Breast epithelium (tissue), 4 donors: ENCODE data around the gene SERPINE1. TPM values are rescaled to one million over a fixed set of nuclear protein-coding genes. Genes with fewer than 3 reads are reported as not detected.

Experiments
- DNase-seq, 2 donors: peaks; one replicate each; pipeline ENCODE4 v3.0.0-alpha.2; 2019; ENCODE audit warnings: low spot score in 2 of 2
- H3K27ac ChIP-seq, 2 donors: fragments of 200-600 bp; sonication (generic) in 1 of 2; one replicate each; pipeline ENCODE4 v1.5.1; 2016 to 2019; ENCODE audit warnings: mild to moderate bottlenecking in 1 of 2
- H3K27me3 ChIP-seq, 2 donors: fragments of 200-600 bp; sonication (generic) in 1 of 2; one replicate each; pipeline versions ENCODE4 v1.5.1 to v1.6.0; 2017 to 2019; ENCODE audit warnings: control low read depth in 1 of 2, mild to moderate bottlenecking in 1 of 2
- H3K36me3 ChIP-seq: fragments of 200-600 bp; one replicate; pipeline ENCODE4 v1.5.1; 2019
- H3K4me1 ChIP-seq, 2 donors: fragments of 200-600 bp; sonication (generic); one replicate each; pipeline ENCODE4 v1.5.1; 2016 to 2019; ENCODE audit warnings: control low read depth in 1 of 2
- H3K4me3 ChIP-seq, 3 donors: fragments of 200-600 bp; sonication (generic); 1 replicate in 2 of 3; 2 replicates in 1 of 3; pipeline ENCODE4 v1.5.1; 2016 to 2019; ENCODE audit warnings: mild to moderate bottlenecking in 3 of 3, moderate library complexity in 2 of 3
- H3K9me3 ChIP-seq, 2 donors: fragments of 200-600 bp; sonication (generic) in 1 of 2; one replicate each; pipeline ENCODE4 v1.5.1; 2016 to 2019; ENCODE audit warnings: control low read depth in 1 of 2
- CTCF ChIP-seq, 3 donors: fragments of 450-650 bp; IDR thresholded peaks; one replicate each; pipeline ENCODE4 v1.5.1; 2016 to 2017; ENCODE audit warnings: antibody characterized with exemption in 3 of 3, mild to moderate bottlenecking in 3 of 3, moderate library complexity in 3 of 3
- POLR2A ChIP-seq: fragments of 450-650 bp; IDR thresholded peaks from one replicate; pipeline ENCODE4 v1.6.1; 2016; ENCODE audit warnings: antibody characterized with exemption, mild to moderate bottlenecking, moderate library complexity
- POLR2AphosphoS5 ChIP-seq, 3 donors: sonication (generic); formaldehyde crosslinking; IDR thresholded peaks; one replicate each; pipeline ENCODE4 v1.6.1; 2017; ENCODE audit warnings: antibody characterized with exemption in 3 of 3
- intact Hi-C: fragments of 100-400 bp; cut with DNase I; formaldehyde crosslinking; loops from one replicate; pipeline ENCODE4 v1.15.1; 2023; ENCODE audit warnings: low total_unique reads
- total RNA-seq, 3 donors: library from RNA; depleted of rRNA; stranded (reverse); fragments of >200 nt; gene quantifications; one replicate each; pipeline ENCODE4 v1.1.0, GENCODE V29; 2016

The SERPINE1 gene
- total RNA-seq, 3 donors from 2014 or later = 6.2 to 24.3 (median 7.4) TPM

- Histone ChIP-seq H3K4me3 (no peak overlapping the region), H3K9me3 (no peaks in the 10 kb centered on the region), H3K4me1 (peaks cover 3 to 7% of the 10 kb centered on the region in 2 donors), H3K27ac (no peak overlapping the region), H3K27me3 (no peaks in the 10 kb centered on the region), H3K36me3 (no peaks in the 10 kb centered on the region)
- TF ChIP-seq POLR2AphosphoS5 (IDR thresholded peaks at IDR 0.05) = no peak
- TF ChIP-seq POLR2A = no peak
- TF ChIP-seq CTCF (IDR thresholded peaks at IDR 0.05) = no peak
- no peak for DNase-seq
- intact Hi-C loops = no loop called here
Observed at GRCh38 chr7:101096331-101096956, 30.5 kb upstream of the SERPINE1 start.

- Histone ChIP-seq H3K4me3 (no peak overlapping the region), H3K4me1 (peaks cover 3 to 7% of the 10 kb centered on the region in 2 donors), H3K36me3 (no peaks in the 10 kb centered on the region), H3K27me3 (no peaks in the 10 kb centered on the region), H3K27ac (no peak overlapping the region), H3K9me3 (no peaks in the 10 kb centered on the region)
- TF ChIP-seq POLR2AphosphoS5 (IDR thresholded peaks at IDR 0.05) (no peak), CTCF (IDR thresholded peaks at IDR 0.05) (no peak), POLR2A (no peak)
- intact Hi-C loops = no loop called here
- DNase-seq = no peak
Observed at GRCh38 chr7:101096957-101097347, 30.0 kb upstream of the SERPINE1 start.

GRCh38 chr7:101097561-101097960 lies 29.3 kb upstream of the SERPINE1 start:
- TF ChIP-seq CTCF (IDR thresholded peaks at IDR 0.05) = no peak
- TF ChIP-seq POLR2A = no peak
- TF ChIP-seq POLR2AphosphoS5 (IDR thresholded peaks at IDR 0.05) = no peak
- Histone ChIP-seq H3K4me3 (no peak overlapping the region), H3K36me3 (no peaks in the 10 kb centered on the region), H3K4me1 (peaks cover 3 to 7% of the 10 kb centered on the region in 2 donors), H3K27me3 (no peaks in the 10 kb centered on the region), H3K27ac (no peak overlapping the region), H3K9me3 (no peaks in the 10 kb centered on the region)
- no peak for DNase-seq
- intact Hi-C loops = no loop called here

- peak overlapping the region in 2 of 3 donors; percentile 4 to 34 for H3K4me3 ChIP-seq
- H3K27ac ChIP-seq = peak overlapping the region; percentile 50 to 86
- H3K9me3 ChIP-seq = no peaks in the 10 kb centered on the region
- DNase-seq = peak; percentile 89 to 92
- H3K36me3 ChIP-seq = no peaks in the 10 kb centered on the region
- TF ChIP-seq CTCF (IDR thresholded peaks at IDR 0.05) (no peak), POLR2A (no peak), POLR2AphosphoS5 (IDR thresholded peaks at IDR 0.05) (peak; percentile 71 to 96 (median 86))
- intact Hi-C loops = no loop called here
- H3K27me3 ChIP-seq = no peaks in the 10 kb centered on the region
- H3K4me1 ChIP-seq = peaks cover 3 to 7% of the 10 kb centered on the region in 2 donors
Observed at GRCh38 chr7:101099969-101100781, 26.7 kb upstream of the SERPINE1 start.
